Measurements from ENCODE around the gene ZDHHC8.

GRCh38 chr22:20128619-20128901, 3.0 kb upstream of the ZDHHC8 start:
- TF ChIP-seq, protein P1, sequence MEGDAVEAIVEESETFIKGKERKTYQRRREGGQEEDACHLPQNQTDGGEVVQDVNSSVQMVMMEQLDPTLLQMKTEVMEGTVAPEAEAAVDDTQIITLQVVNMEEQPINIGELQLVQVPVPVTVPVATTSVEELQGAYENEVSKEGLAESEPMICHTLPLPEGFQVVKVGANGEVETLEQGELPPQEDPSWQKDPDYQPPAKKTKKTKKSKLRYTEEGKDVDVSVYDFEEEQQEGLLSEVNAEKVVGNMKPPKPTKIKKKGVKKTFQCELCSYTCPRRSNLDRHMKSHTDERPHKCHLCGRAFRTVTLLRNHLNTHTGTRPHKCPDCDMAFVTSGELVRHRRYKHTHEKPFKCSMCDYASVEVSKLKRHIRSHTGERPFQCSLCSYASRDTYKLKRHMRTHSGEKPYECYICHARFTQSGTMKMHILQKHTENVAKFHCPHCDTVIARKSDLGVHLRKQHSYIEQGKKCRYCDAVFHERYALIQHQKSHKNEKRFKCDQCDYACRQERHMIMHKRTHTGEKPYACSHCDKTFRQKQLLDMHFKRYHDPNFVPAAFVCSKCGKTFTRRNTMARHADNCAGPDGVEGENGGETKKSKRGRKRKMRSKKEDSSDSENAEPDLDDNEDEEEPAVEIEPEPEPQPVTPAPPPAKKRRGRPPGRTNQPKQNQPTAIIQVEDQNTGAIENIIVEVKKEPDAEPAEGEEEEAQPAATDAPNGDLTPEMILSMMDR (IDR thresholded peaks at IDR 0.05) = no peak
- TF ChIP-seq POLR2A (IDR thresholded peaks at IDR 0.05) = no peak

Data from right lobe of liver (tissue), 4 donors.